ENCODE results near the gene ARHGEF7.

DNA sequence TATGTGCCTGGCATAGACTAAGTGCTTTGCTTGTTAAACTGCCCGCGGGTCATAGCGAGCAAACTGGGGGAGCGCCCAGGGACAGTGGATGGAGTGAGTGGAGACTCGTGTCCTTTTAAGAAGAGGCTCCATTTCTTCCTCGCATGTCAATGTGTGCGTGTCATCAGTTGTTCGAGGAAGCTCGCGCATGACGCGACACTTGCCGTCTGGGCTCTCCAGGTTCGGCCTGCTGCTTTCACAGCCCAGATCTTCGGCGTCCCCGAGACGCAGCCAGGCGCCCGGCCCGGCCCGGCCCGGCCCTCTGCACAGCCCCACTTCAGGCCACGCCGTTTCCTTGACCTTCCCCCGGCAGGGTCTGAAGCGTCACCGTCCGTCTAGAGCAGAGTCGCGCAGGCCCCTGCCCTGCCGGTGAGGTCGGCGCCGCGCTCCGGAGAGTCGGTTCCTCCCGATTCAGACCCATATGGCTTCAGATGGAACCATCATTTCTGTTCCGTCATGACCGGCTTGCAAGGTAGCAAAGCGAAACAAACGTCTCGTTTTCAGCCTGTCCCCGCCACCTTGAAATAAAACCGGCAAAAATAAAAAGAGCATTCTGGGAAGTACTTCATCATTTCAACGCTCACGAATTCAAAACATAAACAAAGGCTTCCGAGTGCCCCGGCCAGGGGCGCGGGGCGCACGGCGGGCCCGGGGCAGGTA lies 599 bp upstream of the ARHGEF7 start:
- TF ChIP-seq, protein P1, sequence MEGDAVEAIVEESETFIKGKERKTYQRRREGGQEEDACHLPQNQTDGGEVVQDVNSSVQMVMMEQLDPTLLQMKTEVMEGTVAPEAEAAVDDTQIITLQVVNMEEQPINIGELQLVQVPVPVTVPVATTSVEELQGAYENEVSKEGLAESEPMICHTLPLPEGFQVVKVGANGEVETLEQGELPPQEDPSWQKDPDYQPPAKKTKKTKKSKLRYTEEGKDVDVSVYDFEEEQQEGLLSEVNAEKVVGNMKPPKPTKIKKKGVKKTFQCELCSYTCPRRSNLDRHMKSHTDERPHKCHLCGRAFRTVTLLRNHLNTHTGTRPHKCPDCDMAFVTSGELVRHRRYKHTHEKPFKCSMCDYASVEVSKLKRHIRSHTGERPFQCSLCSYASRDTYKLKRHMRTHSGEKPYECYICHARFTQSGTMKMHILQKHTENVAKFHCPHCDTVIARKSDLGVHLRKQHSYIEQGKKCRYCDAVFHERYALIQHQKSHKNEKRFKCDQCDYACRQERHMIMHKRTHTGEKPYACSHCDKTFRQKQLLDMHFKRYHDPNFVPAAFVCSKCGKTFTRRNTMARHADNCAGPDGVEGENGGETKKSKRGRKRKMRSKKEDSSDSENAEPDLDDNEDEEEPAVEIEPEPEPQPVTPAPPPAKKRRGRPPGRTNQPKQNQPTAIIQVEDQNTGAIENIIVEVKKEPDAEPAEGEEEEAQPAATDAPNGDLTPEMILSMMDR (IDR thresholded peaks at IDR 0.05) = no peak
- no peak for TF ChIP-seq POLR2A (IDR thresholded peaks at IDR 0.05)
